HG02870 (cell line): ENCODE results near the gene NPAS4.

Source experiments
- ATAC-seq: cut with Tn5 transposase; IDR thresholded peaks from one replicate; pipeline ENCODE4 v1.9.1; 2021; ENCODE audit warnings: mild to moderate bottlenecking, moderate library complexity; ENCODE audit not compliant: unreplicated experiment

NPAS4 gene

DNA sequence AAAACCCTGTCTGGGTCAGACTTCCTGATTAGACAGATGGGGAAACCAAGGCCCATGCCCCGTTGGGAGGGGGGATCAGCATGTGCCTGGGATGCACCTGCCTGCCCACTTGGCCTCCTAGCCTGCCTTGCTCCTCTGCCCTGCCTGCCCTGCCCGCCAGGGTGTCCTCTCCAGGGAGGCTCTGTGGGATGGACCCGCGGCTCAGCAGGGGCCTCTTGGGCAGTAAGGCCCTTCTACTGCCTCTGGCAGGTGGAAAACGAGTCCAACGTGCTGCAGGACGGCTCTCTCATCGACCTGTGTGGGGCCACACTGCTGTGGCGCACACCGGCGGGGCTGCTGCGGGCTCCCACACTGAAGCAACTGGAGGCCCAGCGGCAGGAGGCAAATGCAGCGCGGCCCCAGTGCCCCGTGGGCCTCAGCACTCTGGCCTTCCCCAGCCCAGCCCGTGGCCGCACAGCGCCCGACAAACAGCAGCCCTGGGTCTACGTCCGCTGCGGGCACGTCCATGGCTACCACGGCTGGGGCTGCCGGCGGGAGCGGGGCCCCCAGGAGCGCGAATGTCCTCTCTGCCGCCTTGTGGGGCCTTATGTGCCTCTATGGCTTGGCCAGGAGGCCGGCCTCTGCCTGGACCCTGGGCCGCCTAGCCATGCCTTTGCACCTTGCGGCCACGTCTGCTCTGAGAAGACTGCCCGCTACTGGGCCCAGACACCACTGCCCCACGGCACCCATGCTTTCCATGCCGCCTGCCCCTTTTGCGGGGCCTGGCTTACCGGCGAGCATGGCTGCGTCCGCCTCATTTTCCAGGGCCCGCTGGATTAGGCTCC is 54.7 kb downstream of the NPAS4 start:
- ATAC-seq: no peak
